HG02678 (cell line): ENCODE measurements around the gene VGLL4.

Experiments used
- ATAC-seq: cut with Tn5 transposase; IDR thresholded peaks from one replicate; pipeline ENCODE4 v1.9.1; 2021; ENCODE audit warnings: mild to moderate bottlenecking, moderate library complexity; ENCODE audit not compliant: unreplicated experiment

The VGLL4 gene

DNA sequence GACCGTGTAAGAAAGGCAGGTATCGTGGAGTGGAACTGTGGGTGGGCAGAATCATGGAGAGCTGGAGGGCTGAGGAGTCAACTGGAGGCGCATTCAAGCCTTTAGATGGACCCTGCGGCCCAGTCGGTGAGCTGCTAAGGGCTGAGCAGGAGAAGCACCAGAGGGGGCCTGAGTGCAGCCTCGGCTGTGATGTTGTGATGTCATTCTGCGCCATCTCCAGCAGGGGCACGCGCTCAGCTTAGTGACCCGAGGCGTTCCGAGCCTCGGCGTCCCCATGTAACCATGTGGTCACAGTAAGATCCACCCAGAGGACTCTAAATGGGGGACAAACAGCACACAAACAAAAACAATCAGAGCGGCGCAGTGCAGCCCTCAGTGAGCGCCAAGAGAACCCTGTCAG, 76.8 kb downstream of the VGLL4 start:
- no peak for ATAC-seq

- ATAC-seq, result no peak
Observed at GRCh38 chr3:11566478-11566877, 77.2 kb downstream of the VGLL4 start.

GRCh38 chr3:11565932-11566331, 77.8 kb downstream of the VGLL4 start:
- ATAC-seq, result no peak

DNA sequence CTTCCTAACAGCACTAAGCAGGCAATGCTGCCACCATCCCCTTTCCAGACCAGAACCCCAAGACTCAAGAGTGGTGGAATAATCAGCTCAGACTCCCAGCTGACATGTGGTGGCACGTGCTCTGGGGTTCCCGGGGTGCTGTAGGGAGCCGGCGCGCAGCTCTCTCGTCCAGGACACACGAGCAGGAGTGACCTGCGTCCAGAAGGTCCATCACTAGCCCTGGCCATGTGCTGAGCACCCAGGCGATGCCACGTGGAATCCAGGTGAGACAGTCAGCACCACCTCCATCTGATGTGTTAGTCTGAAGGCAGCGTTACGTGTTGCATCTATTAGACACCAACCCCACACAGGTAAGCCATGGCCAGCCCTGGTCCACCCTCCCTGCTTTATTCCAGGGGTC, 78.2 kb downstream of the VGLL4 start:
- ATAC-seq, result no peak

DNA sequence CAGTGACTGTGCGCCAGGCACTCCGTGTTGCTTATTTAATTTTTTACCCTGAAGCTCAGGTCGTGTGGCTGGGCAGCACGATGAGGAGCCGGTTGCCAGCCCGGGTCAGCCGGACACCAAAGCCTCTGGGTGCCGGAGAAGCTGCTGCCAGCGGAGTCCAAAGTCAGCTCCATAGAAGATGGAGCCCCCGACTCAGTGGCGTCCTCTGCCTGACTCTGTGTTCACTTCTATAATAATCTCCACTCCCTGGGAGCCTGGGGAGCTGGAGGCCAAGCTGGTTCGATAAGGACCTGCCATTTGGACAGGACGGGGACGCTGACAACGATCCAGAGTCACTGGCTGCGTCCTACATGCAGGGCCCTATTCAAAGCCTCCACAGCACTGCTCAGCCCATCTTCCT, 78.6 kb downstream of the VGLL4 start:
- no peak for ATAC-seq

DNA sequence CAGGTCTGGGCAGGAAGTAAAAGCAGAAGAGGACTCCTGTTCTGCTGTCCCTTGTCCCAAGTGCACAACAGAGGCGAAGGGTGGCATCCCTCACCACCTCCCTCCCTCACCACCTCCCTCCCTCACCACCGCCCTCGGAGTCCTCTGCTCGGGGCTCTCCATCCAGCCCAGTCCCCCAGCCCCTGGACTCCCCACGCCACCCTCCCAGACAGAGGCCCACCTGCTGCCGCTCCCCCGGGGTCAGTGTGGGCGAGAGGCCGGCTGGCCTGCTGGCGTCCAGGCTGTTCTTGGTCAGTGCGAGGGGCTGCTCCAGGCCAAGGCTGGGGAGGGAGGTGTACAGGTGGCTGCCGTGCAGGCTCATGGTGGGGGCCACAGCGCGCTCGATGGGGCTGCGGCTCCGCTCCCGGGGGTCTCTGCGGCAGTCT, 79.1 kb downstream of the VGLL4 start:
- no peak for ATAC-seq

DNA sequence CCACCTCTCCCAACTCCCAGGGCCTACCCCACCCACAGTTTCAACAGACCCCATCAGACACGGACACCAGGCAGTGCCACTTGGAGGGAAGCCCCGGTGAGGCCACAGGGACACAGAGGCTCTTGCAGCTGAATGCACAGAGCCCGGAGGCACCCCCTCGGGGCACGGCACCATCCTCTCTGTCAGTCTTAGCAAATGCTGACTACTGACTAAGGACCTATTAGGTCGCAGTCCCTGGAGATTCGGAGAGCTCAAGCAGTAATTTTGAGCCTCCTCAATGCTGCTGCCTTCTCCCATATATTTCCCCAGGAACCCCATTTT, 79.9 kb downstream of the VGLL4 start:
- ATAC-seq, result no peak

DNA sequence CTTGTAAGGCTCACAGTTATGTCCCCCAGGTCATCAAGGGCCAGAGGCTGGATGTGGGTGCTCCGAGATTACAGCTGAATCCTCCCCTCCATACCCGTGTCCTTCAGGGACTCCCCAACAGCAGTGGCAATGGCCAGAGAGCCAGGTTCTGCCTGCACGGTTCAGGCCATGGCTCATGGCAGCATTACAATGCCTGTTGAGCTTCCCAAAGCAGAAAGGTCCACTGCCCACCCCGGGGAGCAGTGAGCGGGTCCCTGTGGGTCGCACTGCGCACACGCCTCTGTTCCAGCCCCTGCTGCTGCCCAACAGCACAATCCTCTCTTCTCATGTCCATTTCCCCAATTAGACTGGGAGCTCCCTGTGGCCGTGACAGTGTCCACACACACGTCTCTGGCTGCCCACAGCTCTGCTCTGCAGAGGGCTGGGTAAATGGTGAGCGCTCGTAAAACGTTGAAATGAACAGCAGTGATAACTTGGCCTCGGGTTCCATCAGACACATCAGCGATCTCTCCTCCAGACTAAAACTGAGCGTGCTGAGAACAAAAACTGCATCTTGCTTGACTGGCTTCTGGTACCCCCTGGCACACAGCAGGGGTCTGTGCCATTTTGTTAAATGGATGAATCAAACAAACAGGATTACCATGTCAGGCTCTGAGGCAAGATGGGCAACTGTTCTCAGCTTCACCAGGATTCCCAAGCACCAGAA, 80.4 kb downstream of the VGLL4 start:
- no peak for ATAC-seq

DNA sequence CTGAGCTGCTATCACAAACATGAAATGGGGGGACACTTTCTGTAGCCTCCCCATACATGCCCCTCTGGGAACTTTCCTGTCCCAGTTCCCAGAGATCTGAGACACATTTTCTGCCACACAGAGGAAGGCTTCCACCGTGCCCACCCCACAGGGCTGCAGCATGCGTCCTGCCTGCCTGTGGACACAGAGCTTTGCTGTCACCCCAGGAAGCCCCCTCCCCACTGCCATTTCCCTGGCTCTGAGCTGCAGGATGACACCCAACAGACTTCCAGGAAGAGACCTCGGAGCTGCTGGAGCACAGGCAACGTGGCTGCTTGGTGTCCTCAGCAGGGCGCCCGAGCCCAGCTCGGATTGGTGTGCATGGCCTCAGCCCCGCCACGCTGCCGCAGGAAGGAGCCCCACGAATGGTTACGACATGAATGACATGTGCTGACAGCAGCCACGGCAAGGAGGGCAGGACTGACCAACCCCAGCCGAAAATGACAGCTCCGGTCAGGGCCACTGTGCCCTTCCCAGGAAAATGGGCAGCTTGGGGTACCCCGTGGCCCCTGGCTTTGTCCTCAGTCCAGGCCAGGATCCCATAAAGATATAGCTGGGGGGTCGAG, 81.3 kb downstream of the VGLL4 start:
- no peak for ATAC-seq

DNA sequence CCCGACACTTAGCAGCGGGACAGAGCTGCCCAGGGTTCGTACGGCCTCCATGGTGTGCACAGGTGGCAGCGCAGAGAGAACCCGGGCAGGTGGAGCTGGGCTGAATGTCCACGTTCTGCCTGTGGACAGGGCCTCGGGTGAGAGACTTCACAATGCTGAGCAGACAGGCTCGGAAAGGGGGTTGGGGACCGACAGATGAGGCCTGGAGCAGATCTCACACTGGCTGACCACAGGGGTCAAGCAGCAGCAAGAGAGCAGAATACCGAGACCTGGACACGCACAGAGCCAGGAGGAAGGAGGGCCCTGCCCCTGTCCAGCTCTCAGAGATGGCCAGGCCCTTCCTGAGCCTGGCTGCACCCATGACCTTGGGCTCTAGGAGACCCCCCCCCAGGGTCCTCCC, 83.0 kb downstream of the VGLL4 start:
- ATAC-seq, result no peak

- ATAC-seq, result no peak
Observed at GRCh38 chr3:11559816-11560633, 83.7 kb downstream of the VGLL4 start.

DNA sequence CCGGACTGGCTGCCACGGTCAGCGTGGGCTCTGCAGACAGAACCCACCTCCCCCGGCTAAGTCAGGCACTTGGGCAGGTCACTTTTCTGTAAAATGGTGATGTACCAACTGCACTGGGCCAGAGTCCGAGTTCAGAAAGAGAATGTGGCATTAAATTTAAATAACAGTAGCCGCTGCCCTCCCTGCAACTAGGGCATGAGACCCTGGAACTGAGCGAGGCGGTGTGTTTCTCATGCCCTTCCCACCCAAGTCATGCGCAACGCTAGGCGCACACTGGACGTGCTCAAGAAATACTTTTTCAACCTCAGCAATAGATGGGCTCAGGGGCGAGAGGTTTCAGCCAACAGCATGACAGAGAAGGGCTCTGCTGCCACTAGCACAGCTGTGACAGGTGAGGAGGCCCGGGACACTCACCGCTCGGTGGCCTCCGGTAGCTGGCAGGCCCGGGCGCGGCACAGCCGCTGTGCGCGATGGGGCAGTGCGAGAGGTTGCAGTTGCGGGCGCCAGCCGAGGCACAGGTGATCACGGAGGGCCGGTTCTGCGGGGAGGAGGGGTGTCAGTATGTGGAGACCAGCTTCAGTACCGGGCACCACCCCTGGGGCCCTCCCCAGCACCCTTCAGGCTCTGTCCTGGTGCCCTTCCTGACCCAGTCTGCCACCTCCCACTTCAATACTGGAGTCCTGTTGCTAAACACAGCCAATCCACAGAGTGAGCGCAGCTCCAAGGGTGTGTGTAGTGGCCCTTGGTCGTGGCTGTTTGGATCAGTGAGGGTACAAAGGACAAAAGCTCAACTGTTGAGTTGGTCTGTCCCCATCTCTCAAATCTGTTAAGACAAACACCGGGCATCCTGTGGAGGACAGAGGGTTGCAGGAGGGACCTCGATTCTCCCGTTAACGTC, 84.5 kb downstream of the VGLL4 start:
- ATAC-seq, result no peak

- ATAC-seq, result no peak
Observed at GRCh38 chr3:11558411-11558903, 85.3 kb downstream of the VGLL4 start.

DNA sequence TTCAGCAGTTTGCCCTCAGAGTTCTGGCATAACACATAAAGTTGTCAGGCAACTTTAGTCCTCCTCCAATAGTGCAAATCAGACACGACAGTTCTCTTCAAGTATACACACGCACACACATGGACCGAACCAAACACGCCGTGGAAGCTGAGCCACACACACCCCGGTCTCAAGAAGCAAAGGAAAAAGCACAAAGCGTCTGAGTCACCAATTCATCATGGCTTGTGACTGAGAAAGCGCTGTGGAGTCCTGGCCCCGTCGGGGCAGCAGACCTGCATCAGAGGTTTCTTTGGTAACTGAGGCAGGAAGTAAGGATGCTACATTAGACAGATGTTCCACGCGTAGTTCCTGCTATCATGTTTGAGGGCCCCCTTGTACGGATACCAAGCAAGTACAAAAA, 85.7 kb downstream of the VGLL4 start:
- no peak for ATAC-seq

- ATAC-seq, result no peak
Observed at GRCh38 chr3:11556851-11557644, 86.7 kb downstream of the VGLL4 start.

GRCh38 chr3:11555881-11556633, 87.7 kb downstream of the VGLL4 start:
- ATAC-seq, result no peak

- no peak for ATAC-seq
Observed at GRCh38 chr3:11555211-11555782, 88.4 kb downstream of the VGLL4 start.

DNA sequence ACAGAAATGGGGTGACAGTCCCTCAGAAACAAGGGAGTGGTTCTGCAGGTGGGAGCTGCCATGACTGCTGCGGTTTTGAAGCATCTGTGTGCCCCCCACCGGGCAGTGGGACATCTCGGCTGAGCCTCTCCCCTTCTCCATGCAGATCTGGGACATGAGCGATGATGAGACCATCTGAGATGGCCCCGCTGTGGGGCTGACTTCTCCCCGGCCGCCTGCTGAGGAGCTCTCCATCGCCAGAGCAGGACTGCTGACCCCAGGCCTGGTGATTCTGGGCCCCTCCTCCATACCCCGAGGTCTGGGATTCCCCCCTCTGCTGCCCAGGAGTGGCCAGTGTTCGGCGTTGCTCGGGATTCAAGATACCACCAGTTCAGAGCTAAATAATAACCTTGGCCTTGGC, 89.0 kb downstream of the VGLL4 start:
- no peak for ATAC-seq

DNA sequence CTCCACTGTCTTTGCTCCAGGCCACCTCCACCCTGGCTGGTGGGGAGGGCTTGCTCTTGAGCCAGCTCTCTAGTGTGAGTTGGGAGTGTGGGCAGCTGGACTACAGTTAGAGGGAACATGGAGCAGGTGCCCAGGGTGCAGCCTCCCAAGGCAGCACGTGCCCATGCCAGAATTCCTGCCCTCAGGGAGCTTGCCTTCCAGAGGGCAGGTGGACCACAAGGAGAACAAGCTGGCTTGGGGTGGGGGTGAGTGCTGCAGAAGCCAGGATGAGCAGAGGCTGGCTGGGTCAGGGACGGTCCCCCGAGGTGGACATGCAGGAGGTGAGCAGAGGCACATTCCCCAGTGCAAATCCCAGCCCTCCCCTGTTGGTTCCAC, 89.5 kb downstream of the VGLL4 start:
- no peak for ATAC-seq
